Measurements from ENCODE around the gene CNTNAP2.

DNA sequence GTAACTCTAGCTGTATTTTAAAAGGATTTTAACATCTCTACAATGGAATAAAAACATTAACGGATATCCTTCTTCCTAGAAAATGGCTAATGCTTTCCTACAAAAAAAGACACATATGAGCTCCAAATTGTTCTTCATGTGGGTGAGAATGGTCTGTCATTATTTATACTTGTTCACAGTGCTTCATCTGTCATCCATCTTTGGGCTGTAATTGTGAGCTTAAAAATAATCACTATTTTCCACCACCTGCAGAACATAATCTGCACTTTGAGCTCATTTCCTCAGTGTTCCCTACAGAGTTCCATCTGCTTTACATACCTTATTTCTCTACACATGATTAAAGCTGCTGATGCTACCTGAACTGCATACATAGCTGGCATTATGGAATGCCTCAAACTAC lies 1494.8 kb downstream of the CNTNAP2 start:
- TF ChIP-seq, protein P1, sequence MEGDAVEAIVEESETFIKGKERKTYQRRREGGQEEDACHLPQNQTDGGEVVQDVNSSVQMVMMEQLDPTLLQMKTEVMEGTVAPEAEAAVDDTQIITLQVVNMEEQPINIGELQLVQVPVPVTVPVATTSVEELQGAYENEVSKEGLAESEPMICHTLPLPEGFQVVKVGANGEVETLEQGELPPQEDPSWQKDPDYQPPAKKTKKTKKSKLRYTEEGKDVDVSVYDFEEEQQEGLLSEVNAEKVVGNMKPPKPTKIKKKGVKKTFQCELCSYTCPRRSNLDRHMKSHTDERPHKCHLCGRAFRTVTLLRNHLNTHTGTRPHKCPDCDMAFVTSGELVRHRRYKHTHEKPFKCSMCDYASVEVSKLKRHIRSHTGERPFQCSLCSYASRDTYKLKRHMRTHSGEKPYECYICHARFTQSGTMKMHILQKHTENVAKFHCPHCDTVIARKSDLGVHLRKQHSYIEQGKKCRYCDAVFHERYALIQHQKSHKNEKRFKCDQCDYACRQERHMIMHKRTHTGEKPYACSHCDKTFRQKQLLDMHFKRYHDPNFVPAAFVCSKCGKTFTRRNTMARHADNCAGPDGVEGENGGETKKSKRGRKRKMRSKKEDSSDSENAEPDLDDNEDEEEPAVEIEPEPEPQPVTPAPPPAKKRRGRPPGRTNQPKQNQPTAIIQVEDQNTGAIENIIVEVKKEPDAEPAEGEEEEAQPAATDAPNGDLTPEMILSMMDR (conservative IDR thresholded peaks at IDR 0.05) = no peak
- no peak for TF ChIP-seq ZFX (IDR thresholded peaks at IDR 0.05)

Data from C4-2B (cell line).